GM19463 (cell line): ENCODE results near the gene ZSCAN26.
"Not testable (repeated sequence)": the region's sequence is repeated elsewhere in the genome, so short reads cannot be mapped to it uniquely, and the experiment has no call there.

Experiments used
- ATAC-seq: cut with Tn5 transposase; IDR thresholded peaks from one replicate; pipeline ENCODE4 v1.9.1; 2021; ENCODE audit warnings: mild to moderate bottlenecking, moderate library complexity; ENCODE audit not compliant: unreplicated experiment

ZSCAN26 gene

GRCh38 chr6:28254121-28254519 is 12.8 kb upstream of the ZSCAN26 start:
- no peak for ATAC-seq

- ATAC-seq = no peak
These were observed 9.9 kb upstream of the ZSCAN26 start for GRCh38 chr6:28257042-28257441.

GRCh38 chr6:28258877-28259777 is 7.8 kb upstream of the ZSCAN26 start, which contains the start of gene NKAPL:
TSS of gene NKAPL (plus strand) at chr6:28259297. CDS start at chr6:28259372, 75 bp downstream.
- no peak for ATAC-seq

- no peak for ATAC-seq
These were observed 3.0 kb upstream of the ZSCAN26 start for GRCh38 chr6:28263922-28264321.

- ATAC-seq = no peak
These were observed 2.0 kb upstream of the ZSCAN26 start for GRCh38 chr6:28264834-28265401.

GRCh38 chr6:28266563-28266961 is 381 bp upstream of the ZSCAN26 start:
- no peak for ATAC-seq

GRCh38 chr6:28267695-28268059 is 734 bp downstream of the ZSCAN26 start:
- no peak for ATAC-seq

- ATAC-seq = no peak
These were observed 2.5 kb downstream of the ZSCAN26 start for GRCh38 chr6:28269492-28269891.

GRCh38 chr6:28274888-28275287 is 7.9 kb downstream of the ZSCAN26 start:
- no peak for ATAC-seq

- no peak for ATAC-seq
These were observed 10.8 kb downstream of the ZSCAN26 start for GRCh38 chr6:28277746-28278145.

GRCh38 chr6:28280595-28281287 is 13.8 kb downstream of the ZSCAN26 start:
- no peak for ATAC-seq

GRCh38 chr6:28281288-28282064 is 14.5 kb downstream of the ZSCAN26 start, which contains the start of gene PGBD1:
TSS of gene PGBD1 (plus strand) at chr6:28281572. CDS start at chr6:28283814, 2,242 bp downstream.
- peak; percentile 92 for ATAC-seq

- no peak for ATAC-seq
These were observed 16.0 kb downstream of the ZSCAN26 start for GRCh38 chr6:28282926-28283325.

GRCh38 chr6:28291573-28291972 is 24.6 kb downstream of the ZSCAN26 start:
- no peak for ATAC-seq

GRCh38 chr6:28295326-28295725 is 28.4 kb downstream of the ZSCAN26 start:
- ATAC-seq = no peak

GRCh38 chr6:28296520-28297060 is 29.6 kb downstream of the ZSCAN26 start:
- no peak for ATAC-seq

GRCh38 chr6:28303570-28303969 is 36.6 kb downstream of the ZSCAN26 start:
- peak; percentile 89 for ATAC-seq

GRCh38 chr6:28306363-28306762 is 39.4 kb downstream of the ZSCAN26 start:
- ATAC-seq = not testable (repeated sequence)

GRCh38 chr6:28311139-28311823 is 44.3 kb downstream of the ZSCAN26 start:
- no peak for ATAC-seq

GRCh38 chr6:28312939-28313338 is 46.0 kb downstream of the ZSCAN26 start:
- no peak for ATAC-seq
